ENCODE measurements around the gene BPIFB4.
"Not testable (repeated sequence)": the region's sequence is repeated elsewhere in the genome, so short reads cannot be mapped to it uniquely, and the experiment has no call there.

The BPIFB4 gene

GRCh38 chr20:33079259-33079658 is at the start of gene BPIFB4:
BPIFB4 (plus strand) TSS chr20:33079643; CDS start chr20:33081527, 1,884 bp downstream.
- DNase-seq (ENCODE audit: low spot score) = no peak

- DNase-seq (ENCODE audit: low spot score) = no peak
Observed at GRCh38 chr20:33030076-33030475, 49.4 kb upstream of the BPIFB4 start.

GRCh38 chr20:33030569-33030968 is 48.9 kb upstream of the BPIFB4 start:
- DNase-seq (ENCODE audit: low spot score) = no peak

- DNase-seq (ENCODE audit: low spot score) = no peak
Observed at GRCh38 chr20:33031531-33031930, 47.9 kb upstream of the BPIFB4 start, which contains the start of gene BPIFB6. BPIFB6 (plus strand) TSS chr20:33031648; CDS start chr20:33031648, 0 bp downstream.

GRCh38 chr20:33032555-33032954 is 46.9 kb upstream of the BPIFB4 start:
- no peak for DNase-seq (ENCODE audit: low spot score)

- DNase-seq (ENCODE audit: low spot score) = no peak
Observed at GRCh38 chr20:33033381-33033780, 46.1 kb upstream of the BPIFB4 start.

- DNase-seq (ENCODE audit: low spot score) = no peak
Observed at GRCh38 chr20:33034115-33034514, 45.3 kb upstream of the BPIFB4 start.

GRCh38 chr20:33034901-33035492 is 44.4 kb upstream of the BPIFB4 start:
- no peak for DNase-seq (ENCODE audit: low spot score)

- no peak for DNase-seq (ENCODE audit: low spot score)
Observed at GRCh38 chr20:33037456-33037855, 42.0 kb upstream of the BPIFB4 start.

GRCh38 chr20:33038243-33038642 is 41.2 kb upstream of the BPIFB4 start:
- no peak for DNase-seq (ENCODE audit: low spot score)

- DNase-seq (ENCODE audit: low spot score) = no peak
Observed at GRCh38 chr20:33042430-33042829, 37.0 kb upstream of the BPIFB4 start.

- DNase-seq (ENCODE audit: low spot score) = no peak
Observed at GRCh38 chr20:33042983-33043730, 36.3 kb upstream of the BPIFB4 start.

- DNase-seq (ENCODE audit: low spot score) = no peak
Observed at GRCh38 chr20:33043731-33044181, 35.7 kb upstream of the BPIFB4 start.

- not testable (repeated sequence) for DNase-seq (ENCODE audit: low spot score)
Observed at GRCh38 chr20:33045129-33045721, 34.2 kb upstream of the BPIFB4 start.

GRCh38 chr20:33046412-33046811 is 33.0 kb upstream of the BPIFB4 start:
- DNase-seq (ENCODE audit: low spot score) = no peak

GRCh38 chr20:33051333-33051732 is 28.1 kb upstream of the BPIFB4 start:
- DNase-seq (ENCODE audit: low spot score) = no peak

GRCh38 chr20:33053291-33054106 is 25.9 kb upstream of the BPIFB4 start, which contains the start of gene BPIFB3:
BPIFB3 (plus strand) TSS chr20:33053903; CDS start chr20:33055436, 1,533 bp downstream.
- no peak for DNase-seq (ENCODE audit: low spot score)

- DNase-seq (ENCODE audit: low spot score) = no peak
Observed at GRCh38 chr20:33054381-33054780, 25.1 kb upstream of the BPIFB4 start.

- DNase-seq (ENCODE audit: low spot score) = no peak
Observed at GRCh38 chr20:33054791-33055190, 24.7 kb upstream of the BPIFB4 start.

GRCh38 chr20:33059136-33059535 is 20.3 kb upstream of the BPIFB4 start:
- no peak for DNase-seq (ENCODE audit: low spot score)

- DNase-seq (ENCODE audit: low spot score) = no peak
Observed at GRCh38 chr20:33059741-33060390, 19.6 kb upstream of the BPIFB4 start.

GRCh38 chr20:33061658-33062028 is 17.8 kb upstream of the BPIFB4 start:
- no peak for DNase-seq (ENCODE audit: low spot score)
